Measurements from ENCODE around the gene DPYSL5.
"Not testable (repeated sequence)": the region's sequence is repeated elsewhere in the genome, so short reads cannot be mapped to it uniquely, and the experiment has no call there.

The DPYSL5 gene

GRCh38 chr2:26916128-26916692 lies 68.3 kb downstream of the DPYSL5 start:
- Mint-ChIP-seq H3K9me3 (ENCODE audit: low read depth) (no peaks in the 10 kb centered on the region), H3K36me3 (no peaks in the 10 kb centered on the region), H3K27me3 (peaks cover 5% of the 10 kb centered on the region), H3K4me3 (no peak overlapping the region), H3K4me1 (ENCODE audit: low read depth) (no peaks in the 10 kb centered on the region), H3K27ac (no peak overlapping the region)

DNA sequence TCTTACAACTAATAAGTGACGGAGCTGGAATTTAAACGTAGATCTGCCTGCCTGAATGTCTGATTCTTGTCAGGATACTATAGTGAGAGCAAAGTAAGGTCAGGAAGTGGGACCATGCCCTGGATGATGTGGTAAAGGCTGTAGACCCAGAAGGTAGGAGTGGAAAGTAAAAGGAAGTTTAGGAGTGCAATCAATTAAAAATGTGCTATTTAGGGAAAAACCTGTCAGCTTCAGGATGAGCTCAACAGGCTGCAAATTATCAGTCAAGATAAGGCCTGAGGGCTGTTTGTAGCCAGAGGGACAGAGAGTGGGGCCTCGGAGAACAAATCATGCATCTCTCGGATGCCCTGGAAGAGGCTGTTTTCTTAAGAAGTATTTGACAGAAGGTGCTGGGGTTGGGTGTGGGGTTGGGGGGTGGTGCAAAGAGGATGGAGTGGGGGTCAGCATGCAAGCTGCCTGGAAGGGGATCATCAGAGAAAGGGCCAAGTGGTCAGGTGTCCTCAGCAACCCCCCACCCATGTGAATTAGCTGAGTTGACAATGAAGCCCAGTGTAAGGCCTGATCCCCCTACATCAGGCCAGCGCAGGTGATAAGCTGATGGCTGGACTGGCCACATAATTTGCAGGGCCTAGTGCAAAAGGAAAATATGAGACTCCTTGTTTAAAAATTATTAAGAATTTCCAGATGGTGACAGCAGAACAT lies 69.4 kb downstream of the DPYSL5 start:
- H3K4me1 Mint-ChIP-seq (ENCODE audit: low read depth): peaks cover under 1% of the 10 kb centered on the region
- no peak overlapping the region for H3K4me3 Mint-ChIP-seq
- H3K36me3 Mint-ChIP-seq: no peaks in the 10 kb centered on the region
- H3K27ac Mint-ChIP-seq: no peak overlapping the region
- H3K9me3 Mint-ChIP-seq (ENCODE audit: low read depth): no peaks in the 10 kb centered on the region
- H3K27me3 Mint-ChIP-seq: peaks cover 7% of the 10 kb centered on the region

DNA sequence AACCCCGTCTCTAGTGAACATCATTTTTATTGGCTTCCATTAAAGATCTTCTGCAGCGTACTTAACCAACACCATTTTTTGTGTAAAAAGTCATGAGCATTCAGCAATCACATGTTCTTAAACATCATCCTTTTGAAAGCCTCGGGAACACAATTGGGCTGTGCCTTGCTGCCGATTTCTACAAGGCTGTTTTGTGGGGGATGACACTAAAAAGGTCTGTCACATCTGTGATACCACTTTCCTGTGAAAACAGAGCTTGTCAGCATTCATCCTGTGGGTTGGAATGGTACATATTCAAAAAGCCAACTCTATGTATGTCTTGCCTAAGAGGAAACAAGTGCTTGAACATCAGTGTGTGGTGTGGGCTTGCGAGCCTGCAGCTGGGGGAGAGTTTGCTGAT lies 73.4 kb downstream of the DPYSL5 start:
- Mint-ChIP-seq H3K4me3 (no peak overlapping the region), H3K36me3 (no peaks in the 10 kb centered on the region), H3K27ac (no peak overlapping the region), H3K4me1 (ENCODE audit: low read depth) (peaks cover 8% of the 10 kb centered on the region), H3K27me3 (peaks cover 4% of the 10 kb centered on the region), H3K9me3 (ENCODE audit: low read depth) (no peaks in the 10 kb centered on the region)

- Mint-ChIP-seq H3K36me3 (no peaks in the 10 kb centered on the region), H3K27me3 (peaks cover 4% of the 10 kb centered on the region), H3K27ac (no peak overlapping the region), H3K9me3 (ENCODE audit: low read depth) (no peaks in the 10 kb centered on the region), H3K4me1 (ENCODE audit: low read depth) (peaks cover 8% of the 10 kb centered on the region), H3K4me3 (no peak overlapping the region)
Observed at GRCh38 chr2:26922405-26923188, 74.7 kb downstream of the DPYSL5 start.

GRCh38 chr2:26923189-26923466 lies 75.2 kb downstream of the DPYSL5 start:
- not testable (repeated sequence) for H3K4me1 Mint-ChIP-seq (ENCODE audit: low read depth); H3K4me3 Mint-ChIP-seq; H3K27me3 Mint-ChIP-seq; H3K9me3 Mint-ChIP-seq (ENCODE audit: low read depth); H3K27ac Mint-ChIP-seq; H3K36me3 Mint-ChIP-seq

GRCh38 chr2:26924731-26925099 lies 76.8 kb downstream of the DPYSL5 start:
- peaks cover 8% of the 10 kb centered on the region for H3K4me1 Mint-ChIP-seq (ENCODE audit: low read depth)
- H3K4me3 Mint-ChIP-seq: no peak overlapping the region
- no peaks in the 10 kb centered on the region for H3K36me3 Mint-ChIP-seq
- no peaks in the 10 kb centered on the region for H3K9me3 Mint-ChIP-seq (ENCODE audit: low read depth)
- no peak overlapping the region for H3K27ac Mint-ChIP-seq
- H3K27me3 Mint-ChIP-seq: peaks cover 4% of the 10 kb centered on the region

- H3K27me3 Mint-ChIP-seq: peaks cover 4% of the 10 kb centered on the region
- peaks cover 8% of the 10 kb centered on the region for H3K4me1 Mint-ChIP-seq (ENCODE audit: low read depth)
- no peaks in the 10 kb centered on the region for H3K9me3 Mint-ChIP-seq (ENCODE audit: low read depth)
Observed at GRCh38 chr2:26925100-26925791, 77.3 kb downstream of the DPYSL5 start.

DNA sequence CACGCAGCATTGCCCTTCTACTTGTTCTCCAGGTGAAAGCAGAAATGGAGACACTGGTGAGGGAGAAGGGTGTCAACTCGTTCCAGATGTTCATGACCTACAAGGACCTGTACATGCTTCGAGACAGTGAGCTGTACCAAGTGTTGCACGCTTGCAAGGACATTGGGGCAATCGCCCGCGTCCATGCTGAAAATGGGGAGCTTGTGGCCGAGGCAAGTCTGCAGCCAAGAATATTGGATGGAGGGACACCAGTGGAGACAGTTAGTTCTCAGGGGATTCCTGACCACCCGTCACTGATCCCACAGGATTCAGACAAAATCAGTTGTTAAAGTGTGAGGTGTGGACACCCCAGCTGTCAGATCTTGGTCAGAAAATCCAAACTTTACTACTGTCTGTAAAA lies 79.3 kb downstream of the DPYSL5 start:
- no peaks in the 10 kb centered on the region for H3K9me3 Mint-ChIP-seq (ENCODE audit: low read depth)
- no peak overlapping the region for H3K27ac Mint-ChIP-seq
- peaks cover 2% of the 10 kb centered on the region for H3K27me3 Mint-ChIP-seq
- H3K36me3 Mint-ChIP-seq: no peaks in the 10 kb centered on the region
- no peak overlapping the region for H3K4me3 Mint-ChIP-seq
- peaks cover 8% of the 10 kb centered on the region for H3K4me1 Mint-ChIP-seq (ENCODE audit: low read depth)

More at GRCh38 chr2:26925100-26925791, 77.3 kb downstream of the DPYSL5 start:
- Mint-ChIP-seq H3K27ac (no peak overlapping the region), H3K36me3 (no peaks in the 10 kb centered on the region), H3K4me3 (no peak overlapping the region)

- no peaks in the 10 kb centered on the region for H3K4me1 Mint-ChIP-seq (ENCODE audit: low read depth)
- H3K36me3 Mint-ChIP-seq: no peaks in the 10 kb centered on the region
- no peak overlapping the region for H3K27ac Mint-ChIP-seq
- H3K9me3 Mint-ChIP-seq (ENCODE audit: low read depth): no peaks in the 10 kb centered on the region
- no peak overlapping the region for H3K4me3 Mint-ChIP-seq
- peaks cover 4% of the 10 kb centered on the region for H3K27me3 Mint-ChIP-seq
Observed at GRCh38 chr2:26932974-26933373, 85.0 kb downstream of the DPYSL5 start.

GRCh38 chr2:26933431-26934334 lies 85.8 kb downstream of the DPYSL5 start:
- no peaks in the 10 kb centered on the region for H3K4me1 Mint-ChIP-seq (ENCODE audit: low read depth)
- H3K4me3 Mint-ChIP-seq: no peak overlapping the region
- H3K27ac Mint-ChIP-seq: no peak overlapping the region
- H3K9me3 Mint-ChIP-seq (ENCODE audit: low read depth): no peaks in the 10 kb centered on the region
- H3K36me3 Mint-ChIP-seq: no peaks in the 10 kb centered on the region
- H3K27me3 Mint-ChIP-seq: peaks cover 4% of the 10 kb centered on the region

- no peaks in the 10 kb centered on the region for H3K36me3 Mint-ChIP-seq
- no peak overlapping the region for H3K4me3 Mint-ChIP-seq
- H3K27me3 Mint-ChIP-seq: peaks cover 4% of the 10 kb centered on the region
- no peak overlapping the region for H3K27ac Mint-ChIP-seq
- H3K4me1 Mint-ChIP-seq (ENCODE audit: low read depth): no peaks in the 10 kb centered on the region
- no peaks in the 10 kb centered on the region for H3K9me3 Mint-ChIP-seq (ENCODE audit: low read depth)
Observed at GRCh38 chr2:26934335-26934724, 86.4 kb downstream of the DPYSL5 start.

DNA sequence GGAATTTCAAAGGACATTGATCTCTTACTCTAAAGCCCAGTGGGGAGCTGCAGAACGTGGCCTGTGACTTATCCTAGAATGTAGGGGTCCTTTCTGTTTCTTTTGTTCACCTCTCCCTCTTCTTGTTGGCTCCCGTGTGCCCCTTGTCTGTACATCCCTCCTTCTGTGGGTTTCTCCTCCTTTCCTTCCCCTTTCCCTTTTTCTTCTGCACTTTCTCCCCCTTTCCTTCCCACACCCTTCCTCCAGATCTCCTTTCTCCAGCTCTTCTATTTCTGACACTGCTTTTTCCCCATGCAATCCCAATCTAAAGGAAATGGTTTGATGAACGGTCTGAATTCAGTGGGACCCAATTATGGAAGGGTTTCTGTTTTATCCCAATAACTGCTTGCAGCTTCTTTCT lies 87.1 kb downstream of the DPYSL5 start:
- Mint-ChIP-seq H3K27me3 (peaks cover 4% of the 10 kb centered on the region), H3K9me3 (ENCODE audit: low read depth) (no peaks in the 10 kb centered on the region), H3K4me3 (no peak overlapping the region), H3K27ac (no peak overlapping the region), H3K4me1 (ENCODE audit: low read depth) (no peaks in the 10 kb centered on the region), H3K36me3 (no peaks in the 10 kb centered on the region)

DNA sequence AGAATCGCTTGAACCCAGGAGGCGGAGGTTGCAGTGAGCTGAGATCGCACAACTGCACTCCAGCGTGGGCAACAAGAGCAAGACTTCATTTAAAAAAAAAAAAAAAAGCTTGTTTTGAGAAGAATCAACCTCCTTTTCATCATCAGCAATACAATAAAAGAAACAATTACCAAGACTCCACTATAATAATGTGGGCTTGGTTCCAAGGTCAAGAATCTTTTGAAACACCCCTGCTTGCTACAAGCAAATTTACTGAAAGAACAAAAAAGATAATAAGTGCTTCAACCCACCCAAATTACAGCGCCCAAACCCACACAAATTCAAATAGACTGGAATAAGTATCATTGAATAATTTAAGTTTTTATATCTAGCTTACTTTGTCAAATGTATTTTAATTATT lies 88.9 kb downstream of the DPYSL5 start:
- Mint-ChIP-seq H3K27me3 (peaks cover 2% of the 10 kb centered on the region), H3K4me1 (ENCODE audit: low read depth) (no peaks in the 10 kb centered on the region), H3K9me3 (ENCODE audit: low read depth) (no peaks in the 10 kb centered on the region), H3K27ac (no peak overlapping the region), H3K4me3 (no peak overlapping the region), H3K36me3 (no peaks in the 10 kb centered on the region)

DNA sequence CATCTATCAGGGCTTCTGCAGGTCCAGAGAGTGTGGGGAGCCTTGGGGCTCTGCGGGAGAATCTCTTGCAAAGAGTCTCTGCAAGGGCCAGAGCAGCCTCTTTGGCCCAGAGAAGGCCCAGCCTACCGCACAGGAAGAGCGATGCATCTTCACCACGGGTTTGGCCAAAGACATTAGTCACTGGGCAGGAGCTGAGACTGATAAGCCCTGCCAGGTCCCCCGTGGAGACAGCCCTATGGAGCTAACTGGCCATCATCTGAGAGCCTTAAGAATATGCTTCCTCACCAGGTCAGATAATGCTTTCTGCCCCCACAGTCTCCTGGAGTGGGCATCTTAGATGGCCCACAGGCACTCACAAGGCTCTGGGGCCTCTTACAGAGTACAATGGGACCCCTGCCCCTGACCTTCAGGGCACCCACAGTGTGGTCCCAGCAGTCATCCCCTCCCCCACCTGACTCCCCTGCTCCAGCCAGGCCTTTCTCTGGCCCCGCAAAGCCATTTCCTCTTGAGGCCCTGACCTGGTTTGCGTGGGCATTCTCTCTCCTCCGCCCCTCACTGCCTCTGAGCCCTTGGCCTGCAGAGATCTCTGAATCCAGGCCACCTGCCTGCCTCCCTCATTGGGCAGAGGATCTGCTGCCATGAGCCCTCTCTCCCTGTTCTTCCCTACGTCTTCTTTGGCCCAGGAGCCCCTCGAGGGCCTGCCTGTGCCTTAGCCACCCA lies 90.6 kb downstream of the DPYSL5 start:
- peaks cover 5% of the 10 kb centered on the region for H3K27me3 Mint-ChIP-seq
- no peaks in the 10 kb centered on the region for H3K36me3 Mint-ChIP-seq
- H3K4me1 Mint-ChIP-seq (ENCODE audit: low read depth): peaks cover 2% of the 10 kb centered on the region
- H3K27ac Mint-ChIP-seq: no peak overlapping the region
- H3K4me3 Mint-ChIP-seq: no peak overlapping the region
- H3K9me3 Mint-ChIP-seq (ENCODE audit: low read depth): no peaks in the 10 kb centered on the region

All from activated naive CD8-positive, alpha-beta T cell (primary cell).